Gastrocnemius medialis (tissue), 4 donors: Measurements from ENCODE around the gene PLAGL2. TPM values are rescaled to one million over a fixed set of nuclear protein-coding genes. Genes with fewer than 3 reads are reported as not detected.

Experiments
- ATAC-seq, 2 donors: fragments of 150-250 bp; one replicate each; pipeline ENCODE4 v1.9.1; 2016
- DNase-seq, 2 donors: peaks; one replicate each; pipeline ENCODE4 v3.0.0-alpha.2; 2019
- H3K27ac ChIP-seq, 4 donors: fragments of 200-600 bp; sonication (generic); 1 replicate in 1 of 4; 2 replicates in 3 of 4; pipeline ENCODE4 v1.5.1; 2016 to 2018; ENCODE audit warnings: mild to moderate bottlenecking in 2 of 4, moderate library complexity in 1 of 4
- H3K27me3 ChIP-seq, 3 donors: fragments of 200-600 bp; sonication (generic) in 2 of 3; 1 replicate in 1 of 3; 2 replicates in 2 of 3; pipeline versions ENCODE4 v1.5.1 to v1.6.0; 2016 to 2019; ENCODE audit warnings: mild to moderate bottlenecking in 1 of 3, moderate library complexity in 1 of 3
- H3K36me3 ChIP-seq, 2 donors: fragments of 200-600 bp; sonication (generic) in 1 of 2; one replicate each; pipeline ENCODE4 v1.5.1; 2017 to 2018
- H3K4me1 ChIP-seq, 2 donors: fragments of 200-600 bp; sonication (generic) in 1 of 2; one replicate each; pipeline ENCODE4 v1.5.1; 2016 to 2017; ENCODE audit warnings: mild to moderate bottlenecking in 2 of 2
- H3K4me3 ChIP-seq, 4 donors: fragments of 200-600 bp; sonication (generic) in 3 of 4; 1 replicate in 1 of 4; 2 replicates in 3 of 4; pipeline ENCODE4 v1.5.1; 2016 to 2019; ENCODE audit warnings: mild to moderate bottlenecking in 2 of 4
- H3K9me3 ChIP-seq, 3 donors: fragments of 200-600 bp; sonication (generic) in 2 of 3; 1 replicate in 1 of 3; 2 replicates in 2 of 3; pipeline ENCODE4 v1.5.1; 2016 to 2019
- CTCF ChIP-seq, 5 experiments: fragments of 450-650 bp in 3 of 5; fragments of 200-600 bp in 2 of 5; sonication (generic) in 2 of 5; IDR thresholded peaks in 4 of 5; conservative IDR thresholded peaks in 1 of 5; 1 replicate in 4 of 5; 2 replicates in 1 of 5; pipeline ENCODE4 v1.5.1; 2016 to 2019; ENCODE audit warnings: antibody characterized with exemption in 5 of 5, mild to moderate bottlenecking in 3 of 5, moderate library complexity in 3 of 5
- POLR2A ChIP-seq, 2 donors: fragments of 450-650 bp; IDR thresholded peaks; one replicate each; pipeline ENCODE4 v1.6.1; 2017; ENCODE audit warnings: antibody characterized with exemption in 2 of 2, mild to moderate bottlenecking in 2 of 2, moderate library complexity in 2 of 2
- in situ Hi-C, 4 donors: fragments of 200-750 bp; cut with MboI; loops; one replicate each; pipeline versions ENCODE4 v1.15.0 to v1.8.0; 2017; ENCODE audit warnings: low sequenced_read_pairs in 4 of 4
- intact Hi-C: fragments of 100-400 bp; cut with DNase I; formaldehyde crosslinking; loops from one replicate; pipeline ENCODE4 v1.15.1; 2023; ENCODE audit warnings: low total_unique reads
- microRNA counts, 2 donors: library from miRNA; unstranded; fragments of <30 nt; microRNA quantifications; one replicate each; lab custom pipeline; 2016
- total RNA-seq, 4 donors: library from RNA; depleted of rRNA; stranded (reverse); fragments of >200 nt; gene quantifications; one replicate each; pipeline versions ENCODE4 v1.1.0 to v1.2.3, GENCODE V29; 2016

The PLAGL2 gene
- total RNA-seq, 4 donors from 2014 or later = 1.4 to 6.5 (median 5.8) TPM

- ATAC-seq (no peak), DNase-seq (no peak)
- intact Hi-C loops (no loop called here), in situ Hi-C loops (no loop called here)
- Histone ChIP-seq H3K36me3 (peaks cover 0 to 91% of the 10 kb centered on the region in 2 donors), H3K4me3 (no peak overlapping the region), H3K27ac (no peak overlapping the region), H3K9me3 (no peaks in the 10 kb centered on the region), H3K4me1 (no peaks in the 10 kb centered on the region), H3K27me3 (no peaks in the 10 kb centered on the region)
- TF ChIP-seq POLR2A (IDR thresholded peaks at IDR 0.05) (no peak), CTCF (IDR thresholded peaks at IDR 0.05 in 4 of 5, conservative IDR thresholded peaks at IDR 0.05 in 1 of 5) (no peak)
Measured at GRCh38 chr20:32144898-32145662, 62.5 kb downstream of the PLAGL2 start.

GRCh38 chr20:32142991-32143390 lies 64.6 kb downstream of the PLAGL2 start:
- Histone ChIP-seq H3K27ac (no peak overlapping the region), H3K4me1 (no peaks in the 10 kb centered on the region), H3K4me3 (no peak overlapping the region), H3K27me3 (no peaks in the 10 kb centered on the region), H3K36me3 (peaks cover 0 to 92% of the 10 kb centered on the region in 2 donors), H3K9me3 (no peaks in the 10 kb centered on the region)
- in situ Hi-C loops = no loop called here
- DNase-seq (no peak), ATAC-seq (no peak)
- TF ChIP-seq CTCF (IDR thresholded peaks at IDR 0.05 in 4 of 5, conservative IDR thresholded peaks at IDR 0.05 in 1 of 5) (no peak), POLR2A (IDR thresholded peaks at IDR 0.05) (no peak)
- intact Hi-C loops = no loop called here

MicroRNAs encoded within 50 kb of the gene (microRNA counts, 767-probe panel; counts per million panel counts)
- 356 to 448 counts per million in 2 donors for microRNA hsa-miR-1825 (lab: Ali Mortazavi, UCI)

Other genes with a start within 250 kb of the PLAGL2 start
- gene XKR7, start 239.6 kb downstream of the PLAGL2 start, total RNA-seq = not detected
- gene CCM2L, start 197.3 kb downstream of the PLAGL2 start, total RNA-seq = 1 to 10 TPM; 2.2 to 5.8 (median 3.2) TPM
- 1 to 10 TPM; 1.4 to 4.7 (median 4.2) TPM for gene HCK, start 155.5 kb downstream of the PLAGL2 start, total RNA-seq
- gene TM9SF4, start 98.0 kb downstream of the PLAGL2 start, total RNA-seq = 10 to 100 TPM; 18.0 to 22.9 (median 21.0) TPM
- 10 to 100 TPM; 15.3 to 20.7 (median 18.4) TPM for gene POFUT1, start 137 bp upstream of the PLAGL2 start, total RNA-seq
- gene KIF3B, start 69.9 kb upstream of the PLAGL2 start, total RNA-seq = 1 to 10 TPM; 4.8 to 8.7 (median 6.4) TPM
- gene ASXL1, start 150.6 kb upstream of the PLAGL2 start, total RNA-seq = 10 to 100 TPM; 21.8 to 36.6 (median 28.4) TPM